Measurements from ENCODE around the gene ZFHX3. TPM values are rescaled to one million over a fixed set of nuclear protein-coding genes. Genes with fewer than 3 reads are reported as not detected.

The ZFHX3 gene
- total and polyA plus RNA-seq, 2 of the 8 experiments (the other 6 are each of a cell fraction or from before 2014, with no cell fraction given) = 0.08 to 0.99 TPM

DNA sequence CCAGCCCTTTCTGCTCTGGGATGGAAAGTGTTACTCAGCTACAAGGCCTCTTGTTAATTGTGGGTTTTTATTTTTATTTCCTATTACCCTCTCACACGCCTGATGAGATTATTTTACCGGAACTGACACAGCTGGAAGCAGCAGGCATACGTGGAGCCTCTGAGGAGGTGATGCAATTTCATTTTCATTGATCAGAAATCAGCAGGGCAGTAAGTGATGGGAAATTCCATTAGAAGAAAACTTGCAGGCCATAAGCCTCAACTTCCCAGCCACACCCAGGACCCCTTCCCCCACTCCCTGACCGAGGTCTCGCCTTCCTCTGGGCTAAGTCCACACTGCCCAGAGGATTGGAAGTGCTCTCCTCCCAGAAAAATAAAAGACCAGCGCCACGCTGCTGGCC, 69.7 kb downstream of the ZFHX3 start:
- Histone ChIP-seq H3K4me2 (ENCODE audit: insufficient read depth in 1 of 2, low read depth in 2 of 2, low read length in 2 of 2) (no peak overlapping the region), H3K4me3 (ENCODE audit: extremely low read depth in 1 of 4, insufficient read depth in 2 of 4, low read depth in 3 of 4, low read length in 4 of 4) (no peak overlapping the region), H2BK120ac (replicated peaks; ENCODE audit: low read depth, low read length) (no peak overlapping the region), H2AK5ac (ENCODE audit: low read depth, low read length) (no peak overlapping the region), H2BK5ac (ENCODE audit: low read depth, low read length) (no peak overlapping the region), H3K18ac (ENCODE audit: extremely low read depth, low read length) (no peak overlapping the region), H3K4ac (replicated peaks; ENCODE audit: insufficient read length, low read depth, low read length) (no peak overlapping the region), H4K91ac (replicated peaks; ENCODE audit: insufficient read length, low read length) (no peak overlapping the region), H2AFZ (ENCODE audit: low read length) (no peak overlapping the region), H3K14ac (ENCODE audit: insufficient read length) (no peak overlapping the region), H3K23ac (ENCODE audit: insufficient read length) (no peak overlapping the region), H3K9ac (replicated peaks in 1 of 4; ENCODE audit: extremely low read depth in 1 of 4, low read depth in 3 of 4, low read length in 3 of 4) (no peak overlapping the region), H4K20me1 (replicated peaks in 1 of 2; ENCODE audit: control insufficient read depth in 1 of 2, insufficient read depth in 2 of 2, low read length in 2 of 2) (no peaks in the 10 kb centered on the region), H3K79me2 (ENCODE audit: control insufficient read depth in 1 of 2, insufficient read depth in 2 of 2, low read length in 2 of 2) (no peaks in the 10 kb centered on the region), H3K27ac (ENCODE audit: low read depth, low read length) (no peak overlapping the region), H2BK15ac (ENCODE audit: low read length) (no peak overlapping the region), H3K9me3 (ENCODE audit: insufficient read depth in 2 of 2, low read depth in 1 of 2, low read length in 1 of 2) (no peaks in the 10 kb centered on the region), H4K5ac (ENCODE audit: insufficient read length, low read depth, low read length) (no peak overlapping the region), H3K56ac (replicated peaks; ENCODE audit: insufficient read length, low read depth, low read length) (no peak overlapping the region), H3K4me1 (replicated peaks in 1 of 4; ENCODE audit: control insufficient read depth in 3 of 4, insufficient read depth in 4 of 4, low read length in 3 of 4) (no peaks in the 10 kb centered on the region), H4K8ac (ENCODE audit: extremely low read depth, insufficient read depth, low read length) (no peak overlapping the region), H3K79me1 (ENCODE audit: low read depth, low read length) (no peaks in the 10 kb centered on the region), H2BK12ac (ENCODE audit: low read depth, low read length) (no peak overlapping the region), H3K23me2 (ENCODE audit: low read depth, low read length) (no peaks in the 10 kb centered on the region), H3K27me3 (replicated peaks in 1 of 4; ENCODE audit: control insufficient read depth in 3 of 4, extremely low read depth in 1 of 4, insufficient read depth in 3 of 4, low read length in 3 of 4) (no peaks in the 10 kb centered on the region; a peak in 1 of 7 replicates), H3K36me3 (ENCODE audit: control insufficient read depth in 2 of 4, insufficient read depth in 4 of 4, low read length in 3 of 4) (no peaks in the 10 kb centered on the region), H2BK20ac (ENCODE audit: low read length) (no peak overlapping the region)
- WGBS, 2 experiments (ENCODE audit: extremely low coverage in 1 of 2, insufficient coverage in 1 of 2, insufficient read length in 1 of 2, insufficient replicate concordance in 2 of 2, low coverage in 1 of 2, low lambda C conversion rate in 2 of 2, missing lambda C conversion rate in 1 of 2) = 88% methylated on average over 7 of the region's 7 CpGs; no CpG with 5 or more reads in 1 of the 2 experiments
- ChIA-PET CTCF (ENCODE audit: partially characterized antibody) (interaction anchor here (0.5 to 1.7 kb wide), 2 partner anchors 17 to 122 kb away, joined by 3 to 5 read pairs; no protein-coding TSS in a partner anchor), POLR2A (ENCODE audit: partially characterized antibody) (no interaction called here)
- no peak for DNase-seq (ENCODE audit: low read depth in 1 of 2, low spot score in 2 of 2)
- no peak for FAIRE-seq
